H1 (cell line): ENCODE results near the gene AHDC1. TPM values are rescaled to one million over a fixed set of nuclear protein-coding genes. Genes with fewer than 3 reads are reported as not detected.
A peak's percentile ranks its signal among the peaks of the same experiment; 100 is the strongest.

Experiments
- CTCF ChIA-PET: fragments of 300-600 bp; sonication (Branson Sonifier 250); formaldehyde crosslinking; loops from one replicate; lab custom pipeline; 2021; ENCODE audit not compliant: partially characterized antibody; lab: Charles Lee
- POLR2A ChIA-PET: fragments of 300-600 bp; sonication (Branson Sonifier 250); formaldehyde crosslinking; loops from one replicate; lab custom pipeline; 2021; ENCODE audit warnings: inconsistent platforms; ENCODE audit not compliant: partially characterized antibody; lab: Charles Lee
- DNase-seq, 2 experiments: peaks; one replicate each; pipeline versions ENCODE4 v3.0.0 to v3.0.0-alpha.2; 2010 to 2022; ENCODE audit warnings: low spot score in 2 of 2, low read depth in 1 of 2, mixed read lengths in 1 of 2
- FAIRE-seq: peaks from 2 replicates; lab custom pipeline; 2011; peaks lifted over from hg19 to GRCh38; lab: Jason Lieb, UNC
- H2AFZ ChIP-seq: 2 replicates; pipeline ENCODE4 v1.8.1; 2012; ENCODE audit warnings: low read length, inconsistent platforms
- H2AK5ac ChIP-seq: 2 replicates; pipeline ENCODE4 v1.6.1; 2013; ENCODE audit warnings: low read depth, low read length
- H2BK120ac ChIP-seq: replicated peaks from 2 replicates; pipeline ENCODE3; 2013; ENCODE audit warnings: low read depth, low read length, inconsistent platforms
- H2BK12ac ChIP-seq: 2 replicates; pipeline ENCODE4 v1.6.1; 2013; ENCODE audit warnings: low read depth, low read length
- H2BK15ac ChIP-seq: 2 replicates; pipeline ENCODE4 v1.6.1; 2013; ENCODE audit warnings: low read length
- H2BK20ac ChIP-seq: 2 replicates; pipeline ENCODE4 v1.6.1; 2013; ENCODE audit warnings: low read length
- H2BK5ac ChIP-seq: 2 replicates; pipeline ENCODE4 v1.6.1; 2013; ENCODE audit warnings: low read depth, low read length
- H3K14ac ChIP-seq: 2 replicates; pipeline ENCODE4 v1.6.1; 2013; ENCODE audit warnings: inconsistent platforms; ENCODE audit not compliant: insufficient read length
- H3K18ac ChIP-seq: 2 replicates; pipeline ENCODE4 v1.6.1; 2013; ENCODE audit warnings: low read length; ENCODE audit errors: extremely low read depth
- H3K23ac ChIP-seq: 2 replicates; pipeline ENCODE4 v1.6.1; 2013; ENCODE audit warnings: inconsistent platforms; ENCODE audit not compliant: insufficient read length
- H3K23me2 ChIP-seq: 2 replicates; pipeline ENCODE4 v1.6.1; 2013; ENCODE audit warnings: low read depth, low read length
- H3K27ac ChIP-seq: 2 replicates; pipeline ENCODE4 v1.6.1; 2011; ENCODE audit warnings: low read depth, low read length, inconsistent platforms
- H3K27me3 ChIP-seq, 4 experiments: replicated peaks in 1 of 4; 1 replicate in 1 of 4; 2 replicates in 3 of 4; pipeline versions ENCODE4 v1.6.1 to v1.8.1; 2011 to 2013; ENCODE audit warnings: low read length in 3 of 4, mild to moderate bottlenecking in 3 of 4, inconsistent platforms in 2 of 4, mixed read lengths in 2 of 4, moderate library complexity in 1 of 4; ENCODE audit not compliant: control insufficient read depth in 3 of 4, insufficient read depth in 3 of 4; ENCODE audit errors: extremely low read depth in 1 of 4
- H3K36me3 ChIP-seq, 4 experiments: 2 replicates each; pipeline versions ENCODE4 v1.6.1 to v1.8.1; 2011 to 2013; ENCODE audit warnings: mild to moderate bottlenecking in 4 of 4, low read length in 3 of 4, moderate library complexity in 2 of 4, control low read depth in 1 of 4, inconsistent platforms in 1 of 4; ENCODE audit not compliant: insufficient read depth in 4 of 4, control insufficient read depth in 2 of 4
- H3K4ac ChIP-seq: replicated peaks from 2 replicates; pipeline ENCODE3; 2013; ENCODE audit warnings: low read length, low read depth, mixed read lengths, inconsistent platforms; ENCODE audit not compliant: insufficient read length
- H3K4me1 ChIP-seq, 4 experiments: replicated peaks in 1 of 4; 1 replicate in 1 of 4; 2 replicates in 3 of 4; pipeline versions ENCODE4 v1.6.1 to v1.8.1; 2011 to 2013; ENCODE audit warnings: low read length in 3 of 4, inconsistent platforms in 2 of 4, mixed read lengths in 1 of 4; ENCODE audit not compliant: insufficient read depth in 4 of 4, control insufficient read depth in 3 of 4
- H3K4me2 ChIP-seq, 2 experiments: 2 replicates each; pipeline versions ENCODE4 v1.6.1 to v1.8.1; 2011 to 2013; ENCODE audit warnings: low read depth in 2 of 2, low read length in 2 of 2, control low read depth in 1 of 2, inconsistent platforms in 1 of 2, mild to moderate bottlenecking in 1 of 2; ENCODE audit not compliant: insufficient read depth in 1 of 2
- H3K4me3 ChIP-seq, 4 experiments: fragments of 200-600, 300-600 bp in 1 of 4; sonication (generic), shearing (Covaris generic), sonication (Bioruptor Twin) in 1 of 4; 2 replicates each; pipeline versions ENCODE4 v1.5.1 to v1.8.1; 2011 to 2016; ENCODE audit warnings: low read length in 4 of 4, low read depth in 3 of 4, control low read depth in 2 of 4, inconsistent platforms in 2 of 4, mild to moderate bottlenecking in 2 of 4, mixed read lengths in 1 of 4, moderate library complexity in 1 of 4; ENCODE audit not compliant: insufficient read depth in 2 of 4; ENCODE audit errors: extremely low read depth in 1 of 4
- H3K56ac ChIP-seq: replicated peaks from 2 replicates; pipeline ENCODE3; 2013; ENCODE audit warnings: low read depth, mild to moderate bottlenecking, mixed read lengths, low read length, inconsistent platforms; ENCODE audit not compliant: insufficient read length
- H3K79me1 ChIP-seq: 2 replicates; pipeline ENCODE4 v1.6.1; 2013; ENCODE audit warnings: low read depth, low read length, control low read depth
- H3K79me2 ChIP-seq, 2 experiments: 2 replicates each; pipeline versions ENCODE4 v1.6.1 to v1.8.1; 2012 to 2013; ENCODE audit warnings: low read length in 2 of 2, mild to moderate bottlenecking in 2 of 2, inconsistent platforms in 1 of 2; ENCODE audit not compliant: insufficient read depth in 2 of 2, control insufficient read depth in 1 of 2
- H3K9ac ChIP-seq, 4 experiments: replicated peaks in 1 of 4; 1 replicate in 1 of 4; 2 replicates in 3 of 4; pipeline versions ENCODE4 v1.6.1 to v1.8.1; 2011 to 2013; ENCODE audit warnings: low read depth in 3 of 4, low read length in 3 of 4, control low read depth in 2 of 4, mild to moderate bottlenecking in 2 of 4, moderate library complexity in 2 of 4, inconsistent platforms in 1 of 4; ENCODE audit errors: extremely low read depth in 1 of 4
- H3K9me3 ChIP-seq, 2 experiments: 2 replicates each; pipeline versions ENCODE4 v1.6.1 to v1.8.1; 2012 to 2013; ENCODE audit warnings: mild to moderate bottlenecking in 2 of 2, moderate library complexity in 2 of 2, control low read depth in 1 of 2, inconsistent platforms in 1 of 2, low read depth in 1 of 2, low read length in 1 of 2, mixed read lengths in 1 of 2; ENCODE audit not compliant: insufficient read depth in 2 of 2
- H4K20me1 ChIP-seq, 2 experiments: replicated peaks in 1 of 2; 2 replicates each; pipeline versions ENCODE3 to v1.8.1; 2011 to 2013; ENCODE audit warnings: inconsistent platforms in 2 of 2, low read length in 2 of 2, mild to moderate bottlenecking in 1 of 2; ENCODE audit not compliant: insufficient read depth in 2 of 2, control insufficient read depth in 1 of 2
- H4K5ac ChIP-seq: 2 replicates; pipeline ENCODE4 v1.6.1; 2013; ENCODE audit warnings: low read length, low read depth, mixed read lengths, inconsistent platforms; ENCODE audit not compliant: insufficient read length
- H4K8ac ChIP-seq: 2 replicates; pipeline ENCODE4 v1.8.0; 2013; ENCODE audit warnings: mild to moderate bottlenecking, moderate library complexity, low read length, inconsistent platforms; ENCODE audit not compliant: insufficient read depth; ENCODE audit errors: extremely low read depth
- H4K91ac ChIP-seq: replicated peaks from 2 replicates; pipeline ENCODE3; 2013; ENCODE audit warnings: low read length, mixed read lengths, inconsistent platforms; ENCODE audit not compliant: insufficient read length
- ATF2 ChIP-seq: IDR thresholded peaks from 2 replicates; pipeline ENCODE4 v1.6.1; 2012; ENCODE audit warnings: low read length, inconsistent platforms
- EP300 ChIP-seq, 2 experiments: IDR thresholded peaks; 1 replicate in 1 of 2; 2 replicates in 1 of 2; pipeline ENCODE4 v1.6.1; 2011 to 2012; ENCODE audit warnings: low read depth in 2 of 2, low read length in 2 of 2, mild to moderate bottlenecking in 2 of 2, borderline replicate concordance in 1 of 2, inconsistent platforms in 1 of 2, moderate library complexity in 1 of 2
- JUND ChIP-seq: IDR thresholded peaks from 2 replicates; pipeline ENCODE4 v1.6.1; 2011; ENCODE audit warnings: mild to moderate bottlenecking, improper control_type of control experiment, low read length
- SP4 ChIP-seq: IDR thresholded peaks from 2 replicates; pipeline ENCODE4 v1.6.1; 2012; ENCODE audit warnings: low read length, inconsistent platforms
- WGBS, 2 experiments: shearing (Covaris generic) in 1 of 2; methylation state at CpG; one replicate each; pipeline versions ENCODE4 v1.1.6 to v1.1.7; 2013 to 2015; ENCODE audit warnings: low lambda C conversion rate in 2 of 2, mixed read lengths in 2 of 2, inconsistent platforms in 1 of 2, low coverage in 1 of 2, missing lambda C conversion rate in 1 of 2; ENCODE audit not compliant: insufficient replicate concordance in 2 of 2, insufficient coverage in 1 of 2, insufficient read length in 1 of 2; ENCODE audit errors: extremely low coverage in 1 of 2, missing lambda C conversion rate in 1 of 2; 5-methylcytosine and 5-hydroxymethylcytosine counted together
- polyA plus RNA-seq, 7 experiments: library from polyadenylated mRNA; depleted of rRNA in 3 of 7; stranded (reverse) in 5 of 7; unstranded in 2 of 7; fragments of >200 nt in 5 of 7; fragments of 200-250 nt in 2 of 7; gene quantifications; 1 replicate in 5 of 7; 2 replicates in 1 of 7; 4 replicates in 1 of 7; pipeline versions ENCODE4 v1.2.1 to v1.2.3, GENCODE V29; 2011 to 2013; ENCODE audit warnings: missing spikeins in 2 of 7, mixed read lengths in 2 of 7
- total RNA-seq: library from RNA; stranded (reverse); fragmentation: NEBNext Ultra II Directional; extraction: Animal tissue kit (Norgen Biotek cat#: 25700); gene quantifications from 2 replicates; pipeline ENCODE4 v1.2.1, GENCODE V29; 2021
- TF ChIP-seq, protein P1 (sequence below): IDR thresholded peaks from 2 replicates; pipeline ENCODE4 v1.6.1; 2012; ENCODE audit warnings: inconsistent platforms
- TF ChIP-seq, protein P2 (sequence below): IDR thresholded peaks from 2 replicates; pipeline ENCODE4 v1.6.1; 2011; ENCODE audit warnings: low read depth, mild to moderate bottlenecking, low read length; ENCODE audit not compliant: insufficient read depth

AHDC1 gene
- total and polyA plus RNA-seq, 2 of the 8 experiments (the other 6 are each of a cell fraction or from before 2014, with no cell fraction given) = 4.4 to 35.1 TPM

DNA sequence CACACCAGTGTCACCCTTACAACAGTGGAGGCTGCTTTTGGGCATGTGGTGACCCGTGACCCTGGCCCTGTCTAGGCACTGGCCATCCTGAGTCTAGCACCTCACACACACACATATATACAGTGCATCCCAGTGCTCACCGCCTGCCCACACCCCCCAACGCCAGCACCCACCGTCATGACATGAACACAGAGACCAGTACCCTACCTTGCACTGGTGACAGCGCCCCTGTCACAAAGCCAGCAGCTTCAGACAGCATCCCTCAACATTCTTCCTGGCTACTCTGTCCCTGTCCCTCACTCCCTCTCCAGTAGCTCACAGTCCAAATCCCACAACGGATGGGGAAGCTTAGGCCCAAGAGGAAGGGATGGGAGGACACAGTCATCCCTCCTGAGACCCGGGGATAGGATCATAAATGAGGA is 27.1 kb downstream of the AHDC1 start:
- H4K5ac ChIP-seq = no peak overlapping the region
- H2BK12ac ChIP-seq = peak overlapping the region; percentile 53
- H2AK5ac ChIP-seq = 0 out of 2 replicates have a peak overlapping the region, but pooled peaks have one; percentile 76
- H2BK5ac ChIP-seq = peak overlapping the region; percentile 78; the same call in 1 of the 2 replicates
- no peaks in the 10 kb centered on the region for H3K27me3 ChIP-seq
- H3K79me2 ChIP-seq = peaks cover 3 to 37% of the 10 kb centered on the region in 2 experiments; a peak in 2 of 4 replicates
- H4K20me1 ChIP-seq = peaks cover 4 to 23% of the 10 kb centered on the region in 2 experiments
- peak overlapping the region; percentile 92 for H2BK15ac ChIP-seq
- no peak overlapping the region for H3K23ac ChIP-seq
- DNase-seq = no peak
- H3K4me2 ChIP-seq = peak overlapping the region in 1 of 2 experiments; percentile 64; a peak in 1 of 4 replicates
- H3K4me3 ChIP-seq = no peak overlapping the region
- no peak overlapping the region for H3K27ac ChIP-seq
- H3K36me3 ChIP-seq = no peaks in the 10 kb centered on the region
- FAIRE-seq = no peak
- 0 out of 2 replicates have a peak overlapping the region, but pooled peaks have one; percentile 48 for H2BK20ac ChIP-seq
- H2AFZ ChIP-seq = no peak overlapping the region
- no peak overlapping the region; the same call in 1 of the 2 replicates for H3K18ac ChIP-seq
- H3K79me1 ChIP-seq = peaks cover 15% of the 10 kb centered on the region
- H3K4ac ChIP-seq = no peak overlapping the region
- no peak overlapping the region for H3K9ac ChIP-seq
- H3K9me3 ChIP-seq = no peaks in the 10 kb centered on the region
- CTCF ChIA-PET = interaction anchor here (0.6 to 56.1 kb wide), 13 partner anchors 9 to 225 kb away, joined by 3 to 1807 read pairs (median 4); partner anchors contain the start of genes AHDC1 and MAP3K6
- WGBS, 2 experiments = 85% methylated on average over 7 of the region's 7 CpGs; no CpG with 5 or more reads in 1 of the 2 experiments
- H3K23me2 ChIP-seq = peaks cover under 1% of the 10 kb centered on the region; the same call in 1 of the 2 replicates
- no peak overlapping the region for H3K56ac ChIP-seq
- H4K8ac ChIP-seq = no peak overlapping the region
- no peak overlapping the region for H2BK120ac ChIP-seq
- no peak overlapping the region for H4K91ac ChIP-seq
- H3K14ac ChIP-seq = no peak overlapping the region
- POLR2A ChIA-PET = interaction anchor here (1.6 to 25.0 kb wide), 4 partner anchors 15 to 49 kb away, joined by 7 to 355 read pairs (median 224); partner anchors contain the start of gene AHDC1
- H3K4me1 ChIP-seq = peaks cover 26 to 40% (median 34%) of the 10 kb centered on the region in 4 experiments
- TF ChIP-seq, protein P1, sequence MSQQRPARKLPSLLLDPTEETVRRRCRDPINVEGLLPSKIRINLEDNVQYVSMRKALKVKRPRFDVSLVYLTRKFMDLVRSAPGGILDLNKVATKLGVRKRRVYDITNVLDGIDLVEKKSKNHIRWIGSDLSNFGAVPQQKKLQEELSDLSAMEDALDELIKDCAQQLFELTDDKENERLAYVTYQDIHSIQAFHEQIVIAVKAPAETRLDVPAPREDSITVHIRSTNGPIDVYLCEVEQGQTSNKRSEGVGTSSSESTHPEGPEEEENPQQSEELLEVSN = no peak
- no peak for TF ChIP-seq ATF2
- TF ChIP-seq SP4 = no peak
- no peak for TF ChIP-seq EP300 (IDR thresholded peaks at IDR 0.05; ENCODE audit: borderline replicate concordance in 1 of 2, low read depth in 2 of 2, low read length in 2 of 2)
- TF ChIP-seq JUND = no peak
- TF ChIP-seq, protein P2, sequence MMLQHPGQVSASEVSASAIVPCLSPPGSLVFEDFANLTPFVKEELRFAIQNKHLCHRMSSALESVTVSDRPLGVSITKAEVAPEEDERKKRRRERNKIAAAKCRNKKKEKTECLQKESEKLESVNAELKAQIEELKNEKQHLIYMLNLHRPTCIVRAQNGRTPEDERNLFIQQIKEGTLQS = no peak
